Uterus (tissue), 4 donors: ENCODE results near the gene EEF2K. TPM values are rescaled to one million over a fixed set of nuclear protein-coding genes. Genes with fewer than 3 reads are reported as not detected.

Experiments
- DNase-seq, 2 donors: peaks; one replicate each; pipeline ENCODE4 v3.0.0-alpha.2; 2019 to 2020
- H3K27ac ChIP-seq, 2 donors: fragments of 200-600 bp; sonication (generic); 1 replicate in 1 of 2; 2 replicates in 1 of 2; pipeline ENCODE4 v1.5.1; 2016 to 2018
- H3K27me3 ChIP-seq, 2 donors: fragments of 200-600 bp; sonication (generic); one replicate each; pipeline ENCODE4 v1.5.1; 2018 to 2019; ENCODE audit warnings: control low read depth in 1 of 2
- H3K36me3 ChIP-seq, 2 donors: fragments of 200-600 bp; sonication (generic); one replicate each; pipeline ENCODE4 v1.5.1; 2019; ENCODE audit warnings: control low read depth in 1 of 2
- H3K4me1 ChIP-seq, 2 donors: fragments of 200-600 bp; sonication (generic); one replicate each; pipeline ENCODE4 v1.5.1; 2018 to 2019; ENCODE audit warnings: control low read depth in 1 of 2
- H3K4me3 ChIP-seq, 2 donors: fragments of 200-600 bp; sonication (generic); 1 replicate in 1 of 2; 2 replicates in 1 of 2; pipeline ENCODE4 v1.5.1; 2018 to 2019; ENCODE audit warnings: mild to moderate bottlenecking in 1 of 2
- H3K9me3 ChIP-seq, 2 donors: fragments of 200-600 bp; sonication (generic); one replicate each; pipeline ENCODE4 v1.5.1; 2019; ENCODE audit warnings: control low read depth in 1 of 2
- POLR2A ChIP-seq, 2 donors: fragments of 450-650 bp; IDR thresholded peaks; one replicate each; pipeline ENCODE4 v1.6.1; 2016; ENCODE audit warnings: antibody characterized with exemption in 2 of 2, mild to moderate bottlenecking in 1 of 2, moderate library complexity in 1 of 2
- intact Hi-C: fragments of 100-400 bp; cut with DNase I; formaldehyde crosslinking; loops from one replicate; pipeline ENCODE4 v1.15.1; 2023; ENCODE audit warnings: low total_unique reads
- total RNA-seq, 4 donors: library from RNA; depleted of rRNA in 3 of 4; stranded (reverse); fragments of >200 nt in 3 of 4; gene quantifications; one replicate each; pipeline versions ENCODE4 v1.1.0 to v1.2.4, GENCODE V29; 2014 to 2023
- TF ChIP-seq, protein P1 (sequence below), 4 experiments: fragments of 200-600 bp in 2 of 4; fragments of 450-650 bp in 2 of 4; sonication (generic) in 2 of 4; IDR thresholded peaks; one replicate each; pipeline ENCODE4 v1.5.1; 2016 to 2019; ENCODE audit warnings: antibody characterized with exemption in 4 of 4, mild to moderate bottlenecking in 2 of 4, moderate library complexity in 1 of 4
- donor health status: DM: yes; HTN: yes; CAD: no.

The EEF2K gene
- total RNA-seq, 4 donors from 2014 or later = 17.4 to 82.0 (median 35.5) TPM

- Histone ChIP-seq H3K4me3 (no peak overlapping the region), H3K27me3 (no peaks in the 10 kb centered on the region), H3K36me3 (no peaks in the 10 kb centered on the region), H3K27ac (no peak overlapping the region), H3K4me1 (no peaks in the 10 kb centered on the region), H3K9me3 (no peaks in the 10 kb centered on the region)
- no peak for DNase-seq
- intact Hi-C loops = no loop called here
- TF ChIP-seq POLR2A (IDR thresholded peaks at IDR 0.05) = no peak
- TF ChIP-seq, protein P1, sequence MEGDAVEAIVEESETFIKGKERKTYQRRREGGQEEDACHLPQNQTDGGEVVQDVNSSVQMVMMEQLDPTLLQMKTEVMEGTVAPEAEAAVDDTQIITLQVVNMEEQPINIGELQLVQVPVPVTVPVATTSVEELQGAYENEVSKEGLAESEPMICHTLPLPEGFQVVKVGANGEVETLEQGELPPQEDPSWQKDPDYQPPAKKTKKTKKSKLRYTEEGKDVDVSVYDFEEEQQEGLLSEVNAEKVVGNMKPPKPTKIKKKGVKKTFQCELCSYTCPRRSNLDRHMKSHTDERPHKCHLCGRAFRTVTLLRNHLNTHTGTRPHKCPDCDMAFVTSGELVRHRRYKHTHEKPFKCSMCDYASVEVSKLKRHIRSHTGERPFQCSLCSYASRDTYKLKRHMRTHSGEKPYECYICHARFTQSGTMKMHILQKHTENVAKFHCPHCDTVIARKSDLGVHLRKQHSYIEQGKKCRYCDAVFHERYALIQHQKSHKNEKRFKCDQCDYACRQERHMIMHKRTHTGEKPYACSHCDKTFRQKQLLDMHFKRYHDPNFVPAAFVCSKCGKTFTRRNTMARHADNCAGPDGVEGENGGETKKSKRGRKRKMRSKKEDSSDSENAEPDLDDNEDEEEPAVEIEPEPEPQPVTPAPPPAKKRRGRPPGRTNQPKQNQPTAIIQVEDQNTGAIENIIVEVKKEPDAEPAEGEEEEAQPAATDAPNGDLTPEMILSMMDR (IDR thresholded peaks at IDR 0.05) = no peak
These were observed 64.4 kb downstream of the EEF2K start for GRCh38 chr16:22270525-22270924.

- Histone ChIP-seq H3K27me3 (no peaks in the 10 kb centered on the region), H3K4me3 (no peak overlapping the region), H3K27ac (no peak overlapping the region), H3K4me1 (no peaks in the 10 kb centered on the region), H3K36me3 (no peaks in the 10 kb centered on the region), H3K9me3 (no peaks in the 10 kb centered on the region)
- TF ChIP-seq, protein P1 (IDR thresholded peaks at IDR 0.05) = no peak
- TF ChIP-seq POLR2A (IDR thresholded peaks at IDR 0.05) = no peak
- no peak for DNase-seq
- intact Hi-C loops = no loop called here
These were observed 67.0 kb downstream of the EEF2K start for GRCh38 chr16:22272870-22273650.

DNA sequence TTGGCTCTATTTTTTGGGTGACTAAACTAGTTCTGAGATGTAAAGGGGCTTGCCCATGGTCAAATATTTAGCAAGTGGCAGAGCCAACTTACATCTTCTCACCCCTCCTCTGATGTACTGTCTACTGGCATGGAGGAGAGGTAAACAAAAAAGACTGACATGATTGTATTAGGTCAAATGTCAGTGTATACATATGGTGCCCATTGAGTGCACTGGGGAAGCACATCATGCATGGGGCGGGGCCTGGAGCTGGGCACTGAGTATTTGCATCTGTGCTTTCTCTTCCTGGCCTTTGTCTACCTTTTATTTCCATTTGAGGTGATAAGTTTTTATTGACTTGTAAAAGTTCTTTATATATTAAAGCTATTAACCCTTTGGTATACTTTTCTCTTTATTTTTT, 68.8 kb downstream of the EEF2K start:
- no peak for DNase-seq
- intact Hi-C loops = no loop called here
- Histone ChIP-seq H3K9me3 (no peaks in the 10 kb centered on the region), H3K27ac (no peak overlapping the region), H3K27me3 (no peaks in the 10 kb centered on the region), H3K4me1 (no peaks in the 10 kb centered on the region), H3K4me3 (no peak overlapping the region), H3K36me3 (no peaks in the 10 kb centered on the region)
- TF ChIP-seq POLR2A (IDR thresholded peaks at IDR 0.05) = no peak
- TF ChIP-seq, protein P1 (IDR thresholded peaks at IDR 0.05) = no peak

DNA sequence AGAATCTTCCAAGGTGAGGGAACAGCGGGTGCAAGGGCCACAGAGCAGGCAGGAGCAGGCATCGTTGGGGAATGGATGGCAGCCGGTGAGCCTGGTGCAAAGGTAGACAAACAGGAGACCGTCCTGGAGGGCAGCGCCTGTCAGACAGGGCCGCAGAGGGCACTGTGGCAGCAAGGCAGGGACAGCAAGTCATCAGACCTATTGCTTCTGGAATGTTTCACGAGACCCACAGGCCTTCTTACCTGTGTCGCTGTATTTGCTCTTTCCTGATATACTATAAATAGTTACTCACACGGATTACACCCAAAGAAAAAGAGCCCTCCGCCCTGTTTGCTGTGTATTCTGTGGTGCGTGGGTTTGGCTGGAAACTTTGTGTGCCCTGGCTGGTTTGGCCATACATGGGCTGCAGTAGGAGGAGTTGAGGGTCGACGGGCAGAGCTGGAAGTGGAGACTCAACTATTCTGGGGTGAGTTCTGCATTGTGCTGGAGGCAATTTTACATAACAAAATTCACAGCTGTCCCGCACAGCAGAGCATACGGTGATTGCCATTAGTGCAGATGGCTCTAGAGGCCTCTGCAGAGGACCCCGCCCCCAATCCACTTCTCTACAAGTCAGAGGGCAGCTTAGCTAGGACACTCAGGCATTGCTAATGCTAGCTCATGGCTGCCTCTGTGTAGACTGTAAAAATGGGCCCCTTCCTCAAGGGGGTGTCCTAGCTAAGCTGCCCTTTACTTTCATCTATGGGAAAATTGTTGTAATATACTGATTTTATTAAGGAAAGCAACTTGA, 72.6 kb downstream of the EEF2K start:
- no peaks in the 10 kb centered on the region for H3K27me3 ChIP-seq

More for the DNA sequence above, 72.6 kb downstream of the EEF2K start:
- H3K9me3 ChIP-seq = no peaks in the 10 kb centered on the region
- no peaks in the 10 kb centered on the region for H3K4me1 ChIP-seq
- intact Hi-C loops = no loop called here
- no peak overlapping the region for H3K27ac ChIP-seq
- H3K4me3 ChIP-seq = no peak overlapping the region
- no peak for DNase-seq
- no peaks in the 10 kb centered on the region for H3K36me3 ChIP-seq
- TF ChIP-seq POLR2A (IDR thresholded peaks at IDR 0.05) = no peak
- TF ChIP-seq, protein P1 (IDR thresholded peaks at IDR 0.05) = no peak
